Adrenal gland (tissue), 12 donors: ENCODE measurements around the gene SPATA25. TPM values are rescaled to one million over a fixed set of nuclear protein-coding genes. Genes with fewer than 3 reads are reported as not detected.
A peak's percentile ranks its signal among the peaks of the same experiment; 100 is the strongest.
"Not testable (repeated sequence)": the region's sequence is repeated elsewhere in the genome, so short reads cannot be mapped to it uniquely, and the experiment has no call there.

Source experiments
- DNase-seq, 7 donors: peaks; one replicate each; pipeline ENCODE4 v3.0.0-alpha.2; 2019 to 2020
- H3K27ac ChIP-seq, 5 donors: fragments of 200-600 bp; sonication (generic) in 4 of 5; 1 replicate in 3 of 5; 2 replicates in 2 of 5; pipeline versions ENCODE4 v1.5.1 to v1.8.0; 2016 to 2020; ENCODE audit warnings: mild to moderate bottlenecking in 1 of 5
- H3K27me3 ChIP-seq: fragments of 200-600 bp; 2 replicates; pipeline ENCODE4 v1.8.0; 2021
- H3K36me3 ChIP-seq, 2 donors: fragments of 200-600 bp; replicated peaks in 1 of 2; 1 replicate in 1 of 2; 2 replicates in 1 of 2; pipeline versions ENCODE4 v1.5.1 to v1.8.0; 2018 to 2022
- H3K4me1 ChIP-seq, 2 donors: fragments of 200-600 bp; replicated peaks in 1 of 2; 1 replicate in 1 of 2; 2 replicates in 1 of 2; pipeline versions ENCODE4 v1.5.1 to v1.8.0; 2018 to 2021
- H3K4me3 ChIP-seq, 4 donors: fragments of 200-600 bp; sonication (generic) in 3 of 4; one replicate each; pipeline ENCODE4 v1.5.1; 2016 to 2018
- H3K9me3 ChIP-seq, 3 donors: fragments of 200-600 bp; sonication (generic) in 1 of 3; replicated peaks in 1 of 3; 1 replicate in 2 of 3; 2 replicates in 1 of 3; pipeline versions ENCODE4 v1.5.1 to v1.8.0; 2016 to 2021
- POLR2A ChIP-seq, 2 donors: fragments of 450-650 bp; IDR thresholded peaks; one replicate each; pipeline ENCODE4 v1.6.1; 2017; ENCODE audit warnings: antibody characterized with exemption in 2 of 2, mild to moderate bottlenecking in 2 of 2, moderate library complexity in 1 of 2
- WGBS, 4 donors: extraction: QIAGEN DNeasy Blood & Tissue Kit in 2 of 4; methylation state at CpG; one replicate each; pipeline versions ENCODE4 v1.1.5 to v1.1.7; 2013 to 2017; 5-methylcytosine and 5-hydroxymethylcytosine counted together
- intact Hi-C, 2 donors: fragments of 100-400 bp; cut with DNase I; formaldehyde crosslinking; loops; one replicate each; pipeline versions ENCODE4 v1.14.1 to v1.15.0; 2022 to 2023
- polyA plus RNA-seq, 3 donors: library from polyadenylated mRNA; stranded (reverse); fragments of 200-250 nt in 2 of 3; fragments of 350-450 nt in 1 of 3; fragmentation: Illumina TruSeq in 1 of 3; extraction: RNeasy Lipid Tissue Mini Kit (QIAGEN cat#74804) in 1 of 3; gene quantifications; one replicate each; pipeline ENCODE4 v1.2.3, GENCODE V29; 2013 to 2014
- total RNA-seq, 9 donors: library from RNA; depleted of rRNA in 4 of 9; stranded (reverse); fragments of >200 nt in 4 of 9; fragments of 120-200 nt in 1 of 9; fragmentation: NEBNext Ultra II Directional in 1 of 9; extraction: Animal tissue kit (Norgen Biotek cat#: 25700) in 1 of 9; gene quantifications; one replicate each; pipeline versions ENCODE4 v1.1.0 to v1.2.4, GENCODE V29; 2013 to 2023
- TF ChIP-seq, protein P1 (sequence below), 6 experiments: fragments of 450-650 bp in 4 of 6; fragments of 200-600 bp in 2 of 6; sonication (generic) in 1 of 6; IDR thresholded peaks; 1 replicate in 5 of 6; 2 replicates in 1 of 6; pipeline versions ENCODE4 v1.5.1 to v1.8.0; 2016 to 2021; ENCODE audit warnings: antibody characterized with exemption in 6 of 6, mild to moderate bottlenecking in 2 of 6, moderate library complexity in 1 of 6
- donor health status: healthy with polysubstance abuse.
- donor health status: Bipolar disorder and iron deficiency.
- donor health status: DM: yes; HTN: yes; CAD: no.
- donor health status: DM: no; HTN: no; CAD: no.
- donor health status: DM: no; HTN: no; CAD: no.
- donor health status: DM: yes; HTN: yes; CAD: no.

SPATA25 gene
- total and polyA plus RNA-seq, 12 donors = 0.29 to 12.5 (median 2.9) TPM; not detected in 1

DNA sequence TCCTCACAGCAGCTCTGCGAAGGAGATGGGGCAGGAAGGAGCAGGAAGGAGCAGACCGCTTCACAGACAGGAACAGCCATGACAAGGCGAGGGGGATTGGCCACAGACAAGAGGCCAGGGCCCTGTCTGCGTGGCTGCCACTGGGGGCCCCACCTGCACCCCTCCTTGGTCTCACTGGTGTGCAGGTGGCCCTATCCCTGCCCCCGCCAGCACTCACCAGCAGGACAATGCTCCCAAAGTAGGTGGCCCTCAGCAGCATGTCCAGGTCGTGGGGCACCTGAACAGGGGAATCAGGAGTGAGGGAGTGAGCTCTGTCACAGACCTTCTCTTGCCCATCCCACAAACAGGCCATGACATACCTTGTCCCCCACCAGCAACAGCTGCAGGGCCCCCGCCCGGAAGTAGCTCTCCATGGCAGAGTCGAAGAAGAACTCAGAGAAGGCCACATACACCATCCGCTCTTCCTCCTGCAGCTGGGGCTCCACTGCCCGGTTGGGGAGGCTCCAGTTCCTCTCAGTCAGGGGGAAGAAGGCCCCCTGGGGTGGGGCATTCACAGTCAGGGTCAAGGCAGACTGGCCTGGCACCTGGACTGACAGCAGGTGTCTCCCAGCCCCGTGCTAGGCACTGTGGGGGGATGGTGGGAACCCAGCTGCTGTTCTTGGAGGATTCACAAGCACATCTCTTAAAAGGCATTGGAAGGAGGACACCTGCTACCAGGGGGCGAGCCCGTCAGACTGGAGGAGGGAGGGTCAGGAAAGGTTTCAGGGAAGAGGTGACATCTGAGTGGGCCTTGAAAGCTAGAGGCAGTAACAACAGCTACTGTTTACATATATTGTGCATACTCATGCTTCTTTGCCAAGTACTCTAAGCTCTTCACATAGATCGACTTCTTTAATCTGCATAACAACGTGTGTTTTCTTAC lies 17.4 kb upstream of the SPATA25 start:
- Histone ChIP-seq H3K27ac (peak overlapping the region; percentile 75 to 90 (median 87)), H3K4me1 (peaks cover 8 to 16% of the 10 kb centered on the region in 2 donors), H3K27me3 (no peaks in the 10 kb centered on the region), H3K36me3 (peaks cover 0 to 80% of the 10 kb centered on the region in 2 donors), H3K4me3 (no peak overlapping the region), H3K9me3 (no peaks in the 10 kb centered on the region)
- TF ChIP-seq, protein P1, sequence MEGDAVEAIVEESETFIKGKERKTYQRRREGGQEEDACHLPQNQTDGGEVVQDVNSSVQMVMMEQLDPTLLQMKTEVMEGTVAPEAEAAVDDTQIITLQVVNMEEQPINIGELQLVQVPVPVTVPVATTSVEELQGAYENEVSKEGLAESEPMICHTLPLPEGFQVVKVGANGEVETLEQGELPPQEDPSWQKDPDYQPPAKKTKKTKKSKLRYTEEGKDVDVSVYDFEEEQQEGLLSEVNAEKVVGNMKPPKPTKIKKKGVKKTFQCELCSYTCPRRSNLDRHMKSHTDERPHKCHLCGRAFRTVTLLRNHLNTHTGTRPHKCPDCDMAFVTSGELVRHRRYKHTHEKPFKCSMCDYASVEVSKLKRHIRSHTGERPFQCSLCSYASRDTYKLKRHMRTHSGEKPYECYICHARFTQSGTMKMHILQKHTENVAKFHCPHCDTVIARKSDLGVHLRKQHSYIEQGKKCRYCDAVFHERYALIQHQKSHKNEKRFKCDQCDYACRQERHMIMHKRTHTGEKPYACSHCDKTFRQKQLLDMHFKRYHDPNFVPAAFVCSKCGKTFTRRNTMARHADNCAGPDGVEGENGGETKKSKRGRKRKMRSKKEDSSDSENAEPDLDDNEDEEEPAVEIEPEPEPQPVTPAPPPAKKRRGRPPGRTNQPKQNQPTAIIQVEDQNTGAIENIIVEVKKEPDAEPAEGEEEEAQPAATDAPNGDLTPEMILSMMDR (IDR thresholded peaks at IDR 0.05) = no peak
- TF ChIP-seq POLR2A (IDR thresholded peaks at IDR 0.05) = no peak
- DNase-seq = peak in 2 of 7 donors; percentile 38 to 44
- WGBS, 4 donors = 78 to 82% (median 80%) methylated on average over 12 to 16 of the region's 16 CpGs
- intact Hi-C loops = no loop called here

DNA sequence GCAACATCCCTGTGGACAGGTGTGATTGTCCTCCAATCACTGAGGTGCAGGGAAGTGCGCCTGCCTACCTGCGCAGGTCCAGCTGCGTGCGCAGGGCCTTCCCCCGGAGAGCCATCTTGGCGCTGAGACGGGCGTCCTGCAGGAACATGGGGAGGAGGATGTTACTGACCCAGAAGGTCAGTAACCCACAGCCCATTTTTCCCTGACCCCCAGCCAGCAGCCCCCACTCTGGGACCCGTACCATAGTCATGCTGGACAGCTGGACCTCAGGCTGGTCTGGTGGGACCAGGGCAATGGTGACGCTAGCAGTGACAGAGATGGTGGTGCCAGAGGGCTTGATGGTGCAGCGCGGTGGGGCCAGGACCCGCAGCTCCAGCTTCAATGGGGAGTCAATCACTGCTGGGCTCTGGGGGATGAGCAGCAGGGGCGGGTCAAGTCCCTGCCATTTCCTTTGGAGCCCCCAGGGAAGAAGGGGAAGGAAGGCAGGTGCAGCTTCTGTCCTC lies 14.8 kb upstream of the SPATA25 start:
- peaks cover 8 to 16% of the 10 kb centered on the region in 2 donors for H3K4me1 ChIP-seq
- H3K4me3 ChIP-seq = no peak overlapping the region
- peak overlapping the region in 3 of 5 donors; percentile 6 to 63 (median 47) for H3K27ac ChIP-seq
- intact Hi-C loops = no loop called here
- no peaks in the 10 kb centered on the region for H3K9me3 ChIP-seq
- peaks cover 0 to 93% of the 10 kb centered on the region in 2 donors for H3K36me3 ChIP-seq
- 83 to 94% (median 92%) methylated on average over 4 to 14 of the region's 14 CpGs for WGBS, 4 donors
- H3K27me3 ChIP-seq = no peaks in the 10 kb centered on the region
- DNase-seq = no peak
- TF ChIP-seq POLR2A (IDR thresholded peaks at IDR 0.05) = peak in 1 of 2 donors; percentile 11
- TF ChIP-seq, protein P1 (IDR thresholded peaks at IDR 0.05) = no peak

DNA sequence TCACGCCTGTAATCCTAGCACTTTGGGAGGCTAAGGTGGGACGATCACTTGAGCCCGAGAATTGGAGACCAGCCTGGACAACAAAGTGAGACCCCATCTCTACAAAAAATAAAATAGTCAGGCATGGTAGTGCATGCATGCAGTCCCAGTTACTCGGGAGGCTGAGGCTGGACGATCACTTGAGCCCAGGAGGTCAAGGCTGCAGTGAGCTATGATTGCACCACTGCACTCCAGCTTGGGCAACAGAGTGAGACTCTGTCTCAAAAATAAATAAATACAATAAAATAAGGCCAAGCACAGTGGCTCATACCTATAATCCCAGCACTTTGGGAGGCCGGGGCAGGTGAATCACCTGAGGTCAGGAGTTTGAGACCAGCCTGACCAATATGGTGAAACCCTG lies 13.9 kb upstream of the SPATA25 start:
- intact Hi-C loops, H3K4me3 ChIP-seq, H3K9me3 ChIP-seq, H3K27me3 ChIP-seq: not testable (repeated sequence)
- DNase-seq = peak in 2 of 7 donors; percentile 63 to 69
- peaks cover 8 to 16% of the 10 kb centered on the region in 2 donors for H3K4me1 ChIP-seq
- H3K36me3 ChIP-seq = peaks cover 0 to 97% of the 10 kb centered on the region in 2 donors
- H3K27ac ChIP-seq = peak overlapping the region in 2 of 5 donors; percentile 6 to 47
- WGBS, 4 donors = 64 to 81% (median 79%) methylated on average over 6 of the region's 6 CpGs

DNA sequence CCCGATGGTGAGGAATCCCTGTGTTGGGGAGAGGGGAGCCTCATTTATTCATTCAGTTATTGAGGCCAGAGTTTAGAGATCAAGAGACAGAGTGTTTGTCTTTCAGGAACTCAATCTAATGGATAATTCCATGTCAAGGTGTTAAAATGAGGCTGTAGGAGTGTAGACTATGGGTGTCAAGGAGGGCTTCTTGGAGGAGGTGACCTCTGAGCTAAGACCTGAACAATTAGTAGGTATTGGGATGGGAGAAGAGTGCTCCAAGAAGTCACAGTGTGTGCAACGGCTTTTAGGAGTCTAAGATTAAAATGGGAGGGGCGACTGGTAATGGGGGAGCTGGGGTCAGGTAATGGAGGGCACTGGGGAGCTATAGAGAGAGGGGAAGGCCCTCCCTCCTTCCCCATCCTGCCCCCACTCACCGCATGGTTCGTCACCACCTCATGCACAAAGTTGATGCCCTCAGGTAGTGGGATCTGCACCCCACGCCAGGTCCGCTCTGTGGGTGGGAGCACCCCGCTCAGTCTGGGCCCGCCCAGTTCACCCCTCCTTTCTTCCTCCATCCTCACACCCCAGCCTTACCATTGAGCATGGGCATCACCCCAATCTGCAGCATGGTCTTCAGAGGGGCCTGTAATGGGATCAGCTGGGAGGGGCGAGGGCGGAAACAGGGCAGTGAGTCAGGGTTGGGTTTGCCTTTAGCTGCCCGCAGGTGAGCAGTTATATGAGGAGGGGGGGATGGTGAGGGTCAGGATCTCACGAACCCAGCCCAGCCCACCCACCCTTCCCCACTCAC lies 11.8 kb upstream of the SPATA25 start:
- intact Hi-C loops = loop anchor here (5.0 kb wide), 2 partner anchors 43 to 53 kb away; no protein-coding TSS in a partner anchor
- TF ChIP-seq, protein P1 (IDR thresholded peaks at IDR 0.05) = no peak
- no peak for TF ChIP-seq POLR2A (IDR thresholded peaks at IDR 0.05)
- Histone ChIP-seq H3K36me3 (peaks cover 0 to 97% of the 10 kb centered on the region in 2 donors), H3K9me3 (no peaks in the 10 kb centered on the region), H3K27me3 (no peaks in the 10 kb centered on the region), H3K27ac (no peak overlapping the region), H3K4me1 (peaks cover 0 to 5% of the 10 kb centered on the region in 2 donors), H3K4me3 (no peak overlapping the region)
- WGBS, 4 donors = 84 to 88% (median 87%) methylated on average over 11 to 13 of the region's 13 CpGs
- DNase-seq = no peak
